Loucy (cell line): Measurements from ENCODE around the gene NAALADL1.

Experiments used
- EZH2phosphoT487 ChIP-seq: fragments of 200-600 bp; IDR thresholded peaks from 2 replicates; pipeline ENCODE4 v1.6.1; 2018; ENCODE audit warnings: antibody characterized with exemption, mild to moderate bottlenecking, moderate library complexity, borderline replicate concordance
- TF ChIP-seq, protein P1 (sequence below): fragments of 200-600 bp; sonication (generic); conservative IDR thresholded peaks from 2 replicates; pipeline ENCODE4 v1.5.1; 2014; ENCODE audit warnings: mild to moderate bottlenecking, antibody characterized with exemption, low read length

DNA sequence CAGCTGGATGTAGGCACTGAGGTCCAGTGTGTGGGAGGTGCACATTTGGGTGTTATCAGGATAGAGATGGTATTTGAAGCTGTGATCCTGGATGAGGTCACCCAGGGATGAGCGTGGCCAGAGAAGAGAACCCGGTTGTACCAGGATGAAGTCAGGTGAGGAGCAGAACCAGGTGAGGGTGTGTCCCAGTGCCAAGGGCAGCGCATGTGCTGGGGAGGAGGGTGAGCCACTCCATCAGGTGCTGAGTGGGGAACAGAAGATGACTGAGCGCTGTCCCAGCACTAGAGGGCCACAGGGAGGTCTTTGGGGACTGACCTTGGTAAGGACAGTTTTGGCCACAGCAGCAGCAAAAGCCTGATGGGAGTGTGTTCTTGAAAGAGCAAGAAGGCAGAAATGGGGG lies 41.6 kb downstream of the NAALADL1 start:
- TF ChIP-seq, protein P1, sequence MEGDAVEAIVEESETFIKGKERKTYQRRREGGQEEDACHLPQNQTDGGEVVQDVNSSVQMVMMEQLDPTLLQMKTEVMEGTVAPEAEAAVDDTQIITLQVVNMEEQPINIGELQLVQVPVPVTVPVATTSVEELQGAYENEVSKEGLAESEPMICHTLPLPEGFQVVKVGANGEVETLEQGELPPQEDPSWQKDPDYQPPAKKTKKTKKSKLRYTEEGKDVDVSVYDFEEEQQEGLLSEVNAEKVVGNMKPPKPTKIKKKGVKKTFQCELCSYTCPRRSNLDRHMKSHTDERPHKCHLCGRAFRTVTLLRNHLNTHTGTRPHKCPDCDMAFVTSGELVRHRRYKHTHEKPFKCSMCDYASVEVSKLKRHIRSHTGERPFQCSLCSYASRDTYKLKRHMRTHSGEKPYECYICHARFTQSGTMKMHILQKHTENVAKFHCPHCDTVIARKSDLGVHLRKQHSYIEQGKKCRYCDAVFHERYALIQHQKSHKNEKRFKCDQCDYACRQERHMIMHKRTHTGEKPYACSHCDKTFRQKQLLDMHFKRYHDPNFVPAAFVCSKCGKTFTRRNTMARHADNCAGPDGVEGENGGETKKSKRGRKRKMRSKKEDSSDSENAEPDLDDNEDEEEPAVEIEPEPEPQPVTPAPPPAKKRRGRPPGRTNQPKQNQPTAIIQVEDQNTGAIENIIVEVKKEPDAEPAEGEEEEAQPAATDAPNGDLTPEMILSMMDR: peak; percentile 28; the same call in 1 of the 2 replicates
- TF ChIP-seq EZH2phosphoT487: no peak
